ENCODE results near the gene DOLK. TPM values are rescaled to one million over a fixed set of nuclear protein-coding genes. Genes with fewer than 3 reads are reported as not detected.

The DOLK gene
- total and polyA plus RNA-seq, 4 donors: 9.5 to 15.3 (median 11.7) TPM

DNA sequence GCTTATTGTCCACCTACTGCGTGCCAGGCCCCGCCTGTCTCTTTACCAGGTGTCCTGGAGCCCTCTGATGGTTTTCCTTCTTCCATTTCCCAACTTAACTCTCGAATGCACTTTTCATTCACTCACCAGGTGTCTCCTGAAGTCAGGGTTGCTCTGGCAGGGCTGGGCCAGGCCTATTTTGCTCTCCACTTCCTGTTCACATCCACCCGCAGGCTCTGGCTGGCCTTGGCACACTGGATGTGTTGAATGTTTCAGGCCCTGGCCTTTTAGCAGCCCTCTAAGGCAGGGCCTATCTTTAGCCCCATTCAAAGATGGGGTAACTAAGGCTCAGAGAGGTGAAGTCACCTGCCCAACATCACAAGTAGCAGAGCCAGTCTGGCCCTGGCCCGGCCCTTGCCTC, 49.0 kb downstream of the DOLK start:
- H3K4me1 ChIP-seq (ENCODE audit: control insufficient read depth in 4 of 4, insufficient read depth in 4 of 4, low read length in 3 of 4): peaks cover 0 to 12% (median 8%) of the 10 kb centered on the region in 4 donors

DNA sequence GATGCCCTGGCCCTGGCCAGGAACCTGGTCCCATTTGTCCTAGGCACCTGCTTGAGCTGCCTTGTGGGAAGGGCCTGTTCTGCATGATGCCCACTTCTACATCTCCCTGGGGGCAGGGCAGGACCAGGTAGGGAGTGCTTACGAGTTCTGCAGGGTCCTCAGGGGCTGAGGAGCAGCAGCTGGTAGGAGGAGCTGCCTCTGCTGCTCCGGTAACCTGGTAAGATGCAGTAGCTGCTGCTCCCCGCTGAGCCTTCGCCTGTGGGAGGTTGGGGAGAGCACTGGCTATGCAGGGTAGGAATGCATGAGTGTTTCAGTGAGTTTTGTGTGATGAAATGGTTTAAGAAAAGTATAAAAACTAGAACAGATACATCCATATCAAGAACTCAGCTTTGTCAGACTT, 51.8 kb downstream of the DOLK start:
- no peak for DNase-seq (ENCODE audit: low spot score)
- 92% methylated on average over 4 of the region's 4 CpGs for WGBS
- H3K27me3 ChIP-seq (ENCODE audit: control insufficient read depth in 4 of 4, insufficient read depth in 4 of 4, low read length in 3 of 4): no peaks in the 10 kb centered on the region
- H3K4me3 ChIP-seq (ENCODE audit: low read depth in 1 of 3, low read length in 3 of 3): no peak overlapping the region
- H3K27ac ChIP-seq (ENCODE audit: low read depth in 1 of 2, low read length in 2 of 2): no peak overlapping the region
- no peak for TF ChIP-seq JUND (IDR thresholded peaks at IDR 0.05)
- TF ChIP-seq, protein P1, sequence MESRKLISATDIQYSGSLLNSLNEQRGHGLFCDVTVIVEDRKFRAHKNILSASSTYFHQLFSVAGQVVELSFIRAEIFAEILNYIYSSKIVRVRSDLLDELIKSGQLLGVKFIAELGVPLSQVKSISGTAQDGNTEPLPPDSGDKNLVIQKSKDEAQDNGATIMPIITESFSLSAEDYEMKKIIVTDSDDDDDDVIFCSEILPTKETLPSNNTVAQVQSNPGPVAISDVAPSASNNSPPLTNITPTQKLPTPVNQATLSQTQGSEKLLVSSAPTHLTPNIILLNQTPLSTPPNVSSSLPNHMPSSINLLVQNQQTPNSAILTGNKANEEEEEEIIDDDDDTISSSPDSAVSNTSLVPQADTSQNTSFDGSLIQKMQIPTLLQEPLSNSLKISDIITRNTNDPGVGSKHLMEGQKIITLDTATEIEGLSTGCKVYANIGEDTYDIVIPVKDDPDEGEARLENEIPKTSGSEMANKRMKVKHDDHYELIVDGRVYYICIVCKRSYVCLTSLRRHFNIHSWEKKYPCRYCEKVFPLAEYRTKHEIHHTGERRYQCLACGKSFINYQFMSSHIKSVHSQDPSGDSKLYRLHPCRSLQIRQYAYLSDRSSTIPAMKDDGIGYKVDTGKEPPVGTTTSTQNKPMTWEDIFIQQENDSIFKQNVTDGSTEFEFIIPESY (IDR thresholded peaks at IDR 0.05): no peak
- TF ChIP-seq, protein P2, sequence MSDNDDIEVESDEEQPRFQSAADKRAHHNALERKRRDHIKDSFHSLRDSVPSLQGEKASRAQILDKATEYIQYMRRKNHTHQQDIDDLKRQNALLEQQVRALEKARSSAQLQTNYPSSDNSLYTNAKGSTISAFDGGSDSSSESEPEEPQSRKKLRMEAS (IDR thresholded peaks at IDR 0.05): no peak
- TF ChIP-seq, protein P3, sequence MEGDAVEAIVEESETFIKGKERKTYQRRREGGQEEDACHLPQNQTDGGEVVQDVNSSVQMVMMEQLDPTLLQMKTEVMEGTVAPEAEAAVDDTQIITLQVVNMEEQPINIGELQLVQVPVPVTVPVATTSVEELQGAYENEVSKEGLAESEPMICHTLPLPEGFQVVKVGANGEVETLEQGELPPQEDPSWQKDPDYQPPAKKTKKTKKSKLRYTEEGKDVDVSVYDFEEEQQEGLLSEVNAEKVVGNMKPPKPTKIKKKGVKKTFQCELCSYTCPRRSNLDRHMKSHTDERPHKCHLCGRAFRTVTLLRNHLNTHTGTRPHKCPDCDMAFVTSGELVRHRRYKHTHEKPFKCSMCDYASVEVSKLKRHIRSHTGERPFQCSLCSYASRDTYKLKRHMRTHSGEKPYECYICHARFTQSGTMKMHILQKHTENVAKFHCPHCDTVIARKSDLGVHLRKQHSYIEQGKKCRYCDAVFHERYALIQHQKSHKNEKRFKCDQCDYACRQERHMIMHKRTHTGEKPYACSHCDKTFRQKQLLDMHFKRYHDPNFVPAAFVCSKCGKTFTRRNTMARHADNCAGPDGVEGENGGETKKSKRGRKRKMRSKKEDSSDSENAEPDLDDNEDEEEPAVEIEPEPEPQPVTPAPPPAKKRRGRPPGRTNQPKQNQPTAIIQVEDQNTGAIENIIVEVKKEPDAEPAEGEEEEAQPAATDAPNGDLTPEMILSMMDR (IDR thresholded peaks at IDR 0.05; ENCODE audit: low read depth, low read length, missing input control): no peak
- peaks cover 0 to 24% (median 12%) of the 10 kb centered on the region in 4 donors for H3K4me1 ChIP-seq (ENCODE audit: control insufficient read depth in 4 of 4, insufficient read depth in 4 of 4, low read length in 3 of 4)
- peaks cover under 1 to 20% (median 8%) of the 10 kb centered on the region in 4 donors for H3K36me3 ChIP-seq (ENCODE audit: control insufficient read depth in 4 of 4, insufficient read depth in 3 of 4, low read depth in 1 of 4, low read length in 3 of 4)
- no peaks in the 10 kb centered on the region for H3K9me3 ChIP-seq (ENCODE audit: control insufficient read depth in 4 of 4, low read length in 3 of 4)
- H3K9ac ChIP-seq (ENCODE audit: low read depth in 1 of 2, low read length in 2 of 2): no peak overlapping the region

More for the DNA sequence above, 49.0 kb downstream of the DOLK start:
- H3K27me3 ChIP-seq (ENCODE audit: control insufficient read depth in 4 of 4, insufficient read depth in 4 of 4, low read length in 3 of 4): no peaks in the 10 kb centered on the region
- H3K4me3 ChIP-seq (ENCODE audit: low read depth in 1 of 3, low read length in 3 of 3): no peak overlapping the region
- H3K36me3 ChIP-seq (ENCODE audit: control insufficient read depth in 4 of 4, insufficient read depth in 3 of 4, low read depth in 1 of 4, low read length in 3 of 4): peaks cover 0 to 17% (median 12%) of the 10 kb centered on the region in 4 donors
- WGBS: 85% methylated on average over 5 of the region's 5 CpGs
- TF ChIP-seq EGR1 (IDR thresholded peaks at IDR 0.05; ENCODE audit: low read depth in 2 of 2): no peak
- no peak for TF ChIP-seq TAF1 (conservative IDR thresholded peaks at IDR 0.05)
- no peak for TF ChIP-seq FOXA2 (IDR thresholded peaks at IDR 0.05)
- TF ChIP-seq NR2F2 (IDR thresholded peaks at IDR 0.05): no peak
- no peak for TF ChIP-seq GABPA (IDR thresholded peaks at IDR 0.05 in 1 of 2, conservative IDR thresholded peaks at IDR 0.05 in 1 of 2)
- no peak for TF ChIP-seq YY1 (IDR thresholded peaks at IDR 0.05)
- no peak for TF ChIP-seq FOXA1 (IDR thresholded peaks at IDR 0.05)
- TF ChIP-seq, protein P2 (IDR thresholded peaks at IDR 0.05): no peak
- no peak for TF ChIP-seq RXRA (IDR thresholded peaks at IDR 0.05)
- TF ChIP-seq RAD21 (IDR thresholded peaks at IDR 0.05): no peak
- TF ChIP-seq, protein P4, sequence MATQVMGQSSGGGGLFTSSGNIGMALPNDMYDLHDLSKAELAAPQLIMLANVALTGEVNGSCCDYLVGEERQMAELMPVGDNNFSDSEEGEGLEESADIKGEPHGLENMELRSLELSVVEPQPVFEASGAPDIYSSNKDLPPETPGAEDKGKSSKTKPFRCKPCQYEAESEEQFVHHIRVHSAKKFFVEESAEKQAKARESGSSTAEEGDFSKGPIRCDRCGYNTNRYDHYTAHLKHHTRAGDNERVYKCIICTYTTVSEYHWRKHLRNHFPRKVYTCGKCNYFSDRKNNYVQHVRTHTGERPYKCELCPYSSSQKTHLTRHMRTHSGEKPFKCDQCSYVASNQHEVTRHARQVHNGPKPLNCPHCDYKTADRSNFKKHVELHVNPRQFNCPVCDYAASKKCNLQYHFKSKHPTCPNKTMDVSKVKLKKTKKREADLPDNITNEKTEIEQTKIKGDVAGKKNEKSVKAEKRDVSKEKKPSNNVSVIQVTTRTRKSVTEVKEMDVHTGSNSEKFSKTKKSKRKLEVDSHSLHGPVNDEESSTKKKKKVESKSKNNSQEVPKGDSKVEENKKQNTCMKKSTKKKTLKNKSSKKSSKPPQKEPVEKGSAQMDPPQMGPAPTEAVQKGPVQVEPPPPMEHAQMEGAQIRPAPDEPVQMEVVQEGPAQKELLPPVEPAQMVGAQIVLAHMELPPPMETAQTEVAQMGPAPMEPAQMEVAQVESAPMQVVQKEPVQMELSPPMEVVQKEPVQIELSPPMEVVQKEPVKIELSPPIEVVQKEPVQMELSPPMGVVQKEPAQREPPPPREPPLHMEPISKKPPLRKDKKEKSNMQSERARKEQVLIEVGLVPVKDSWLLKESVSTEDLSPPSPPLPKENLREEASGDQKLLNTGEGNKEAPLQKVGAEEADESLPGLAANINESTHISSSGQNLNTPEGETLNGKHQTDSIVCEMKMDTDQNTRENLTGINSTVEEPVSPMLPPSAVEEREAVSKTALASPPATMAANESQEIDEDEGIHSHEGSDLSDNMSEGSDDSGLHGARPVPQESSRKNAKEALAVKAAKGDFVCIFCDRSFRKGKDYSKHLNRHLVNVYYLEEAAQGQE (IDR thresholded peaks at IDR 0.05): no peak
- TF ChIP-seq HNF4A (conservative IDR thresholded peaks at IDR 0.05): no peak
- TF ChIP-seq SP1 (IDR thresholded peaks at IDR 0.05): no peak
- TF ChIP-seq, protein P5, sequence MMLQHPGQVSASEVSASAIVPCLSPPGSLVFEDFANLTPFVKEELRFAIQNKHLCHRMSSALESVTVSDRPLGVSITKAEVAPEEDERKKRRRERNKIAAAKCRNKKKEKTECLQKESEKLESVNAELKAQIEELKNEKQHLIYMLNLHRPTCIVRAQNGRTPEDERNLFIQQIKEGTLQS (IDR thresholded peaks at IDR 0.05): no peak
- peak overlapping the region; percentile 4 to 42 for H3K27ac ChIP-seq (ENCODE audit: low read depth in 1 of 2, low read length in 2 of 2)
- H3K9me3 ChIP-seq (ENCODE audit: control insufficient read depth in 4 of 4, low read length in 3 of 4): no peaks in the 10 kb centered on the region
- H3K9ac ChIP-seq (ENCODE audit: low read depth in 1 of 2, low read length in 2 of 2): no peak overlapping the region
- DNase-seq (ENCODE audit: low spot score): no peak
